Transverse colon (tissue), 4 donors: ENCODE results near the gene HOXA6. TPM values are rescaled to one million over a fixed set of nuclear protein-coding genes. Genes with fewer than 3 reads are reported as not detected.

Experiments
- DNase-seq: peaks from one replicate; pipeline ENCODE4 v3.0.0-alpha.2; 2019
- H3K27ac ChIP-seq, 4 donors: fragments of 200-600 bp; sonication (generic); 2 replicates each; pipeline ENCODE4 v1.5.1; 2016 to 2018; ENCODE audit warnings: inconsistent platforms in 4 of 4
- H3K27me3 ChIP-seq: fragments of 200-600 bp; sonication (generic); 2 replicates; pipeline ENCODE4 v1.5.1; 2017; ENCODE audit warnings: inconsistent platforms
- H3K36me3 ChIP-seq, 4 donors: fragments of 200-600 bp; sonication (generic); 2 replicates each; pipeline ENCODE4 v1.5.1; 2017 to 2019; ENCODE audit warnings: inconsistent platforms in 4 of 4
- H3K4me1 ChIP-seq, 4 donors: fragments of 200-600 bp; sonication (generic); 2 replicates each; pipeline ENCODE4 v1.5.1; 2017 to 2020; ENCODE audit warnings: inconsistent platforms in 4 of 4
- H3K4me3 ChIP-seq, 4 donors: fragments of 200-600 bp; sonication (generic); 1 replicate in 1 of 4; 2 replicates in 3 of 4; pipeline versions ENCODE4 v1.5.1 to v1.6.1; 2017 to 2019; ENCODE audit warnings: inconsistent platforms in 4 of 4
- H3K9me3 ChIP-seq, 2 donors: fragments of 200-600 bp; sonication (generic); 2 replicates each; pipeline ENCODE4 v1.5.1; 2017 to 2019; ENCODE audit warnings: inconsistent platforms in 2 of 2
- EP300 ChIP-seq: sonication (generic); formaldehyde crosslinking; IDR thresholded peaks from one replicate; pipeline ENCODE4 v1.6.1; 2017; ENCODE audit warnings: antibody characterized with exemption, low read depth
- POLR2A ChIP-seq: fragments of 450-650 bp; IDR thresholded peaks from one replicate; pipeline ENCODE4 v1.6.1; 2016; ENCODE audit warnings: antibody characterized with exemption, mild to moderate bottlenecking, moderate library complexity
- POLR2AphosphoS5 ChIP-seq, 3 donors: sonication (generic); formaldehyde crosslinking; IDR thresholded peaks; one replicate each; pipeline ENCODE4 v1.6.1; 2016; ENCODE audit warnings: antibody characterized with exemption in 3 of 3
- WGBS, 2 donors: methylation state at CpG; one replicate each; pipeline ENCODE4 v1.1.5; 2018; ENCODE audit warnings: low coverage in 1 of 2; 5-methylcytosine and 5-hydroxymethylcytosine counted together
- in situ Hi-C, 4 donors: fragments of 200-750 bp; cut with MboI; loops; one replicate each; pipeline versions ENCODE4 v1.15.0 to v1.15.1; 2017; ENCODE audit warnings: low sequenced_read_pairs in 3 of 4, low pct_ligation_motif_present in 1 of 4, low pct_unique_long_range_greater_than_20kb in 1 of 4
- intact Hi-C: fragments of 100-400 bp; cut with DNase I; formaldehyde crosslinking; loops from one replicate; pipeline ENCODE4 v1.15.1; 2023; ENCODE audit warnings: low total_unique reads
- total RNA-seq, 4 donors: library from RNA; depleted of rRNA; stranded (reverse); fragments of >200 nt; gene quantifications; one replicate each; pipeline ENCODE4 v1.1.0, GENCODE V29; 2016
- TF ChIP-seq, protein P1 (sequence below), 5 experiments: fragments of 200-600 bp in 3 of 5; fragments of 450-650 bp in 2 of 5; sonication (generic) in 3 of 5; IDR thresholded peaks; 1 replicate in 2 of 5; 2 replicates in 3 of 5; pipeline ENCODE4 v1.5.1; 2016 to 2017; ENCODE audit warnings: antibody characterized with exemption in 5 of 5, inconsistent platforms in 3 of 5, mild to moderate bottlenecking in 2 of 5, moderate library complexity in 1 of 5

The HOXA6 gene
- total RNA-seq, 4 donors from 2014 or later, result 12.9 to 27.8 (median 17.3) TPM

DNA sequence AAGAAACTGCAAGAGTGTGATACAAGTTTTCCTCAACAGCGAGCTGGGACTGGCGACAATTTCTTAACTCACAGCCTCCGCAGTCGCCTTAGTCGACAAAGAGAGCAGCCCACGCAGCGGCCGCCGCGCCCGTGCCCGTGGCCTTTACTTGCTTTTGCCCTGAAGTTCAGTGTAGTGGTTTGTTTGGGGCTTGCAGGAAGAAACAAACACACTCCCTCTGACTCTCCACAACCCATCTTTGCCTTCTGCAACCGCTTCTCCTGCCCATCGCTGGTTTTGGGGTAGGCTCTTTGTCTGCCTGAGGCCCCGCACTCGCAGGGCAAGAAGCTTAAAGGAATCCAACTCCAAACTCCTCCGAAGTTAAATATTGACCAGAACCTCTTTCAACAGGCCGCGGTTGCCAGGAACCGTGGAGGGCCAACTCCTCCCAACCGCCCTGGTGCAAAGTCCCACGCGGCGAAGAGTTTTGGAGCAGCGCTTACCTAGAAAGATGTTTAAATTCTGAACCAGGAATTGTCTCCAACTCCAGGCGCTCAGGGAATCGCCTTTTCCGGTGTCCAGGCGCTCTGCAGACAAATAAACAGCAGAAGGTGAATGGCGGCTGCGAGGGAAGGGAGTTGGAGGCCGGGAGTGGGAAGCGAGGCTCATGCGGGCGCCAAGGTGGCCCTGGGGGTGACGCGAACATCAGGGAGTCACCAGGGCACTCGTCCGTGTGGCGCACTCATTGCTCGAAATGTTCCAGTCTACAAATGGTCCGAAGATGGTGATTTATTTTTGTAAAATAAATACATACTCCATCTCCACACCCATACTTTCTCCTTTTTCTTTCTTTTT is 25.3 kb downstream of the HOXA6 start:
- peak; percentile 83 for DNase-seq
- no peaks in the 10 kb centered on the region for H3K27me3 ChIP-seq
- intact Hi-C loops, result no loop called here
- peak overlapping the region; percentile 90 to 96 (median 92) for H3K27ac ChIP-seq
- peak overlapping the region in 3 of 4 donors; percentile 8 to 37 (median 19) for H3K4me3 ChIP-seq
- peak in 2 of 3 donors; percentile 25 to 42 for TF ChIP-seq POLR2AphosphoS5 (IDR thresholded peaks at IDR 0.05)
- TF ChIP-seq, protein P1, sequence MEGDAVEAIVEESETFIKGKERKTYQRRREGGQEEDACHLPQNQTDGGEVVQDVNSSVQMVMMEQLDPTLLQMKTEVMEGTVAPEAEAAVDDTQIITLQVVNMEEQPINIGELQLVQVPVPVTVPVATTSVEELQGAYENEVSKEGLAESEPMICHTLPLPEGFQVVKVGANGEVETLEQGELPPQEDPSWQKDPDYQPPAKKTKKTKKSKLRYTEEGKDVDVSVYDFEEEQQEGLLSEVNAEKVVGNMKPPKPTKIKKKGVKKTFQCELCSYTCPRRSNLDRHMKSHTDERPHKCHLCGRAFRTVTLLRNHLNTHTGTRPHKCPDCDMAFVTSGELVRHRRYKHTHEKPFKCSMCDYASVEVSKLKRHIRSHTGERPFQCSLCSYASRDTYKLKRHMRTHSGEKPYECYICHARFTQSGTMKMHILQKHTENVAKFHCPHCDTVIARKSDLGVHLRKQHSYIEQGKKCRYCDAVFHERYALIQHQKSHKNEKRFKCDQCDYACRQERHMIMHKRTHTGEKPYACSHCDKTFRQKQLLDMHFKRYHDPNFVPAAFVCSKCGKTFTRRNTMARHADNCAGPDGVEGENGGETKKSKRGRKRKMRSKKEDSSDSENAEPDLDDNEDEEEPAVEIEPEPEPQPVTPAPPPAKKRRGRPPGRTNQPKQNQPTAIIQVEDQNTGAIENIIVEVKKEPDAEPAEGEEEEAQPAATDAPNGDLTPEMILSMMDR (IDR thresholded peaks at IDR 0.05), result no peak
- peak; percentile 41 for TF ChIP-seq POLR2A
- peak; percentile 35 for TF ChIP-seq EP300
- peaks cover 44 to 100% (median 86%) of the 10 kb centered on the region in 4 donors for H3K4me1 ChIP-seq
- no peaks in the 10 kb centered on the region for H3K36me3 ChIP-seq
- 42 to 56% methylated on average over 2 to 42 of the region's 42 CpGs for WGBS, 2 donors
- no peaks in the 10 kb centered on the region for H3K9me3 ChIP-seq
- in situ Hi-C loops, result no loop called here

DNA sequence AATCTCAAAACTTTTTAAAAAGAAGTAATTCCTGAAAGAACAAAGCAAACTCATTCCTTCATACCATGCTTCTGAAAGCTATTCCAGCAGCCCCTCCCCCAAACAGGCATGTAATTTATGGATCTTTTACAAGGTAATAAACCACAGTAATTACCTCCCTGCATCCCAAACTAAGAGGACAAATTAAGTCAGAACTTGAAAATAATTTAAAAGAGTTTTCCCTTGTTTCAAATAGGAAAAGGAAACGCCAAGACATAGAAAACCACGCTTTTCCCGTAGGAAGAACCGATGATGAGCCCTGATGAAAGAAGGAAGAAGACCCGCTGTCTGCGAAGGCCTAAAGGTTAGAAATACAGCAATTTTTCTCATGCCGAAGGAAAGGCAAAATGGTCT is 25.9 kb downstream of the HOXA6 start:
- in situ Hi-C loops (no loop called here), intact Hi-C loops (no loop called here)
- no peak for DNase-seq
- Histone ChIP-seq H3K27ac (peak overlapping the region; percentile 90 to 96 (median 92)), H3K27me3 (no peaks in the 10 kb centered on the region), H3K9me3 (no peaks in the 10 kb centered on the region), H3K4me3 (peak overlapping the region in 2 of 4 donors; percentile 19 to 37), H3K36me3 (no peaks in the 10 kb centered on the region), H3K4me1 (peaks cover 40 to 100% (median 87%) of the 10 kb centered on the region in 4 donors)
- TF ChIP-seq, protein P1 (IDR thresholded peaks at IDR 0.05), result no peak
- TF ChIP-seq POLR2A (no peak), POLR2AphosphoS5 (IDR thresholded peaks at IDR 0.05) (no peak), EP300 (no peak)
- WGBS, 2 donors, result 33 to 53% methylated on average over 7 of the region's 7 CpGs

DNA sequence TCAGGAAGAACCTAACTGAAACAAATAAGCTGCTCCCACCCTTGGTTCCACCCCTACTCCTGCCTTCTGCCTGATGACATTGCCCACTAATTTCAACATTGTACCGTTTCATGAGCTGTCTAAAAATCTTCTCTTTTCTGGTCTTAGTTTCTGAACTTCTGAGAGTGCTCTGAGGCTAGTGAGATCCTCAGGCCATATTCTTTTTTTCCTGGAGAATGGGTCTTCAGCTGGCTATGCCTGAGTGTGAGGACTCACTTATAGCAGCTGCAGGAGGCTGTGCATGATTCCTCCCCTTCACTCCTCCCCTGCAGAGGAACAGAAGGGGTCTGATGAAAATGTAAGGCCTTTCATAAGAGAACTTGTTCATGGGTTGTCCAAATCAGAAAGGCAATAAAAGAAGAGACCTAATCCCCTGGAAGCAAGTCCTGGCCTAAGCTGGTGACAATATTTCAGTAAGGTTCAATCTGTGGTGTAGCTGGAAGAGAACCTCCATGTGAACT is 28.1 kb downstream of the HOXA6 start:
- no peaks in the 10 kb centered on the region for H3K27me3 ChIP-seq
- no peak for TF ChIP-seq POLR2A
- TF ChIP-seq, protein P1 (IDR thresholded peaks at IDR 0.05), result no peak
- TF ChIP-seq POLR2AphosphoS5 (IDR thresholded peaks at IDR 0.05), result no peak
- TF ChIP-seq EP300, result no peak
- no peak overlapping the region for H3K4me3 ChIP-seq
- 42% methylated on average over 1 of the region's 1 CpG; no CpG with 5 or more reads in 1 of the 2 donors for WGBS, 2 donors
- DNase-seq, result no peak
- no peaks in the 10 kb centered on the region for H3K9me3 ChIP-seq
- H3K4me1 ChIP-seq, result peaks cover 35 to 98% (median 73%) of the 10 kb centered on the region in 4 donors
- H3K36me3 ChIP-seq, result no peaks in the 10 kb centered on the region
- peak overlapping the region; percentile 90 to 96 (median 92) for H3K27ac ChIP-seq
- in situ Hi-C loops, result no loop called here
- intact Hi-C loops, result no loop called here

DNA sequence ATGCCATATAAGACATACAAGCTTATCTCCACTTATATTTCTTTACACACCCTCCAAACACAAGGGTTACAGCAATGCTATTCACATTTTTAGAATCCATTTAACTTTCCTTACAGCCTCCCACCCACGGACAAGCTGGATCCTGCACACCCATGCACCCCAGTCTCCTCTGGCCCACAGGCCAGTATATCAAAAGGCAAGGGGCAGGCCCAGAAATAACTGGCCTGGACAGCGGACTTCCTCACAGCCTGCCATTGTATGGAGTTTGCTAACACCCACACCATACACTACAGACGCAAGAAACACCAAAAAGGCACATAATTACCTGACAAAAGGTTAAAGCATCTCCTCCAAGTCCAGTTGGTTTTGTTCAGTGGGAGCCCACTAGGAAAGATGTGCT is 29.0 kb downstream of the HOXA6 start:
- H3K27ac ChIP-seq, result peak overlapping the region; percentile 90 to 96 (median 92)
- no peaks in the 10 kb centered on the region for H3K36me3 ChIP-seq
- in situ Hi-C loops (no loop called here), intact Hi-C loops (no loop called here)
- no peaks in the 10 kb centered on the region for H3K9me3 ChIP-seq
- TF ChIP-seq, protein P1 (IDR thresholded peaks at IDR 0.05), result no peak
- TF ChIP-seq POLR2AphosphoS5 (IDR thresholded peaks at IDR 0.05), result no peak
- no peak for TF ChIP-seq POLR2A
- no peak for TF ChIP-seq EP300
- H3K27me3 ChIP-seq, result no peaks in the 10 kb centered on the region
- no peak for DNase-seq
- peak overlapping the region in 1 of 4 donors; percentile 59 for H3K4me3 ChIP-seq
- WGBS, 2 donors, result 35% methylated on average over 3 of the region's 3 CpGs; no CpG with 5 or more reads in 1 of the 2 donors
- peaks cover 28 to 95% (median 72%) of the 10 kb centered on the region in 4 donors for H3K4me1 ChIP-seq
